ENCODE results near the gene DAB2IP.

The DAB2IP gene

DNA sequence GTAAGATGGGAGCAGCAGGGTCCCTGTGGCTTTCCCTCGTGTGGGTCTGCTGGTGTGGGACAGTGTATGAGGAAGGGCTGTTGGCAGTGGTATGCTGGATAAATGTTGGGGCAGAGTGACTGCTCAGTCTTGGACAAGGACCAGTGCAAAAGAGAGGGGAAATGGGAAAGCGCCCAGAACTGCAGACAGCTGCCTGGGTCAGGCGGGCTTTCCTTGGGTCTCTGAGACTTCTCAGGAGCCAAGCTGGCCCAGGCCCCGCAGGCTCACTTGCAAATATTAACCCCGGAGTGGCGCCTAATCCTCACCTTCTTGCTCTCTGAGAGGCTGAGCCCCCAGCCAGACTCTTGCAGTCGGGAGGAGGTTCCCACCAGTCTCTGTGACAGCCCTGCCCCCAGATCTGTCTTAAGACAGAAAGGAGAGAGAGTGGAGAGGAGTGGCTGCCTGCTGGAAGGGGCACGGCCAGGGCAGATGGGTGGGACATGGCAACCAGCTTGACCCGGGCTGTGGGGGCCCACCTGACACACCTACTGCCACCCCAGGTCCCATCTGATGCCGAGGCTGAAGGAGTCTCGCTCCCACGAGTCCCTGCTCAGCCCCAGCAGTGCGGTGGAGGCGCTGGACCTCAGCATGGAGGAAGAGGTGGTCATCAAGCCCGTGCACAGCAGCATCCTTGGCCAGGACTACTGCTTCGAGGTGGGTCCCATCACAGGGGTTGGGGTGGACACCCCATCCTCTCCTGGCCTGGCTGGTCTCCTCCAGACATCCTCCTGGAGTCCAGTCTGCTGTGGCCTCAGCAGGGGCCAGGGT, 105.2 kb downstream of the DAB2IP start:
- H3K36me3 ChIP-seq (ENCODE audit: low read depth), result peaks cover 16% of the 10 kb centered on the region
- no peak overlapping the region for H3K4me3 ChIP-seq (ENCODE audit: severe bottlenecking)
- H3K4me1 ChIP-seq (ENCODE audit: insufficient read depth, poor library complexity, severe bottlenecking), result peaks cover 12% of the 10 kb centered on the region
- no peak for DNase-seq (ENCODE audit: low spot score)
- TF ChIP-seq, protein P1, sequence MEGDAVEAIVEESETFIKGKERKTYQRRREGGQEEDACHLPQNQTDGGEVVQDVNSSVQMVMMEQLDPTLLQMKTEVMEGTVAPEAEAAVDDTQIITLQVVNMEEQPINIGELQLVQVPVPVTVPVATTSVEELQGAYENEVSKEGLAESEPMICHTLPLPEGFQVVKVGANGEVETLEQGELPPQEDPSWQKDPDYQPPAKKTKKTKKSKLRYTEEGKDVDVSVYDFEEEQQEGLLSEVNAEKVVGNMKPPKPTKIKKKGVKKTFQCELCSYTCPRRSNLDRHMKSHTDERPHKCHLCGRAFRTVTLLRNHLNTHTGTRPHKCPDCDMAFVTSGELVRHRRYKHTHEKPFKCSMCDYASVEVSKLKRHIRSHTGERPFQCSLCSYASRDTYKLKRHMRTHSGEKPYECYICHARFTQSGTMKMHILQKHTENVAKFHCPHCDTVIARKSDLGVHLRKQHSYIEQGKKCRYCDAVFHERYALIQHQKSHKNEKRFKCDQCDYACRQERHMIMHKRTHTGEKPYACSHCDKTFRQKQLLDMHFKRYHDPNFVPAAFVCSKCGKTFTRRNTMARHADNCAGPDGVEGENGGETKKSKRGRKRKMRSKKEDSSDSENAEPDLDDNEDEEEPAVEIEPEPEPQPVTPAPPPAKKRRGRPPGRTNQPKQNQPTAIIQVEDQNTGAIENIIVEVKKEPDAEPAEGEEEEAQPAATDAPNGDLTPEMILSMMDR (IDR thresholded peaks at IDR 0.05; ENCODE audit: poor library complexity, severe bottlenecking), result no peak
- H3K9me3 ChIP-seq (ENCODE audit: severe bottlenecking), result no peaks in the 10 kb centered on the region
- no peaks in the 10 kb centered on the region for H3K27me3 ChIP-seq (ENCODE audit: insufficient read depth, poor library complexity, severe bottlenecking)
- no peak for ATAC-seq (ENCODE audit: low read depth)
- H3K27ac ChIP-seq (ENCODE audit: poor library complexity, severe bottlenecking), result no peak overlapping the region

DNA sequence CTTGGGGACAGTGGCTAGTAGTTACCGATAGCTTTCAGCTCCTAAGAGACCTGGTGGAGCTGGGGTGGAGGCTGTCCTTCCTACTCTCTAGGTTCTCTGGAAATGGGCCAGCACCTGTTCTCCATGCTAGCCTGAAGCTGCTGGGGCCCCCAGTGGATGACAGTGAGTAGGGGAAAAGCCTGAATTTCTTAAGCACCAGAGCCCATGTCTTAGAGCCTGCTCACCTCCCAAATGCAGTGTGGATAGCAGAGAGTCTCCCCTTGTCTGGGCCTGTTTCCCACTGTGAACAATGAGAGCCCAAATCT, 105.8 kb downstream of the DAB2IP start:
- TF ChIP-seq, protein P1 (IDR thresholded peaks at IDR 0.05; ENCODE audit: poor library complexity, severe bottlenecking), result no peak
- no peak overlapping the region for H3K4me3 ChIP-seq (ENCODE audit: severe bottlenecking)
- H3K36me3 ChIP-seq (ENCODE audit: low read depth), result peaks cover 16% of the 10 kb centered on the region
- no peaks in the 10 kb centered on the region for H3K27me3 ChIP-seq (ENCODE audit: insufficient read depth, poor library complexity, severe bottlenecking)
- peaks cover 12% of the 10 kb centered on the region for H3K4me1 ChIP-seq (ENCODE audit: insufficient read depth, poor library complexity, severe bottlenecking)
- DNase-seq (ENCODE audit: low spot score) (no peak), ATAC-seq (ENCODE audit: low read depth) (no peak)
- H3K9me3 ChIP-seq (ENCODE audit: severe bottlenecking), result no peaks in the 10 kb centered on the region
- no peak overlapping the region for H3K27ac ChIP-seq (ENCODE audit: poor library complexity, severe bottlenecking)

DNA sequence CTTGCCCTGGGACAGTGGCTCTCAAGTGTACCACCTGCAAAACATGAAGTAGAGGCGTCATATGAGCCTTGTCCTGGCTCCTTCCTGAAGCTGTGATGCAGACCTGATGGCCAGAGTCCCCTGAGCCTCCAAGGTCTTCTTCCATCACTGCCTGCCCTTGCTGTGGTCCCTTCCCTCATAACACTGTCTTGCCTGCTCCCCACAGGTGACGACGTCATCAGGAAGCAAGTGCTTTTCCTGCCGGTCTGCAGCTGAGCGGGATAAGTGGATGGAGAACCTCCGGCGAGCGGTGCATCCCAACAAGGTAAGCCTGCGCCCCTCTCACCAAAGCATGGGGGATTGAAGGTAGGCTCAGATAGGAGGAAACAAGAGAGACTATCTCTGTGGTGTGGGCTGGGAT, 107.3 kb downstream of the DAB2IP start:
- DNase-seq (ENCODE audit: low spot score) (no peak), ATAC-seq (ENCODE audit: low read depth) (no peak)
- Histone ChIP-seq H3K36me3 (ENCODE audit: low read depth) (peaks cover 20% of the 10 kb centered on the region), H3K4me1 (ENCODE audit: insufficient read depth, poor library complexity, severe bottlenecking) (peaks cover 10% of the 10 kb centered on the region), H3K4me3 (ENCODE audit: severe bottlenecking) (no peak overlapping the region), H3K9me3 (ENCODE audit: severe bottlenecking) (no peaks in the 10 kb centered on the region), H3K27ac (ENCODE audit: poor library complexity, severe bottlenecking) (no peak overlapping the region), H3K27me3 (ENCODE audit: insufficient read depth, poor library complexity, severe bottlenecking) (no peaks in the 10 kb centered on the region)
- TF ChIP-seq, protein P1 (IDR thresholded peaks at IDR 0.05; ENCODE audit: poor library complexity, severe bottlenecking), result no peak

DNA sequence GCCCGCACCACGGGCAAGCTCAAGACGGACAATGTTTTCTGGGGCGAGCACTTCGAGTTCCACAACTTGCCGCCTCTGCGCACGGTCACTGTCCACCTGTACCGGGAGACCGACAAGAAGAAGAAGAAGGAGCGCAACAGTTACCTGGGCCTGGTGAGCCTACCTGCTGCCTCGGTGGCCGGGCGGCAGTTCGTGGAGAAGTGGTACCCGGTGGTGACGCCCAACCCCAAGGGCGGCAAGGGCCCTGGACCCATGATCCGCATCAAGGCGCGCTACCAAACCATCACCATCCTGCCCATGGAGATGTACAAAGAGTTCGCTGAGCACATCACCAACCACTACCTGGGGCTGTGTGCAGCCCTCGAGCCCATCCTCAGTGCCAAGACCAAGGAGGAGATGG, 108.6 kb downstream of the DAB2IP start:
- Histone ChIP-seq H3K27me3 (ENCODE audit: insufficient read depth, poor library complexity, severe bottlenecking) (no peaks in the 10 kb centered on the region), H3K27ac (ENCODE audit: poor library complexity, severe bottlenecking) (no peak overlapping the region), H3K4me3 (ENCODE audit: severe bottlenecking) (no peak overlapping the region), H3K4me1 (ENCODE audit: insufficient read depth, poor library complexity, severe bottlenecking) (peaks cover 6% of the 10 kb centered on the region), H3K36me3 (ENCODE audit: low read depth) (peaks cover 31% of the 10 kb centered on the region), H3K9me3 (ENCODE audit: severe bottlenecking) (no peaks in the 10 kb centered on the region)
- TF ChIP-seq, protein P1 (IDR thresholded peaks at IDR 0.05; ENCODE audit: poor library complexity, severe bottlenecking), result no peak
- DNase-seq (ENCODE audit: low spot score) (no peak), ATAC-seq (ENCODE audit: low read depth) (no peak)

DNA sequence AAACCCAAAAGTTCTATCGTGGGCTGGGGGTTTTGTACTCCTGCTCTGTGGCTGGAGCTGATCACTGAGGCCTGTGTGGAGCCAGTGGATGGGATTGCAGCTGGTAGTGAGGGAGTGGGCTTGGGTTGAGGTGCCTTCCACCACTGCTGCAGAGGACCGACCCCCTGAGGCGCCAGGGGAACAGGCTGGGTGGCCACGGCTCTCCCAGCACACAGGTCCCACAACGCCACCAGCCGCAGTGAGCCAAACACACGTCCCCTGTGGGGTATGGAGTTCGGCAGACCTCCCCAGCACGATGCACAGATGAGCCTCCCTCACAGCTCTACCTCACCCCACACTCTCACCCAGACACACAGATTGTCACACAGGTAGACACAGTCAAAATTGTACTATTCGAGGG, 109.1 kb downstream of the DAB2IP start:
- peaks cover 12% of the 10 kb centered on the region for H3K4me1 ChIP-seq (ENCODE audit: insufficient read depth, poor library complexity, severe bottlenecking)
- no peaks in the 10 kb centered on the region for H3K27me3 ChIP-seq (ENCODE audit: insufficient read depth, poor library complexity, severe bottlenecking)
- DNase-seq (ENCODE audit: low spot score) (no peak), ATAC-seq (ENCODE audit: low read depth) (no peak)
- H3K4me3 ChIP-seq (ENCODE audit: severe bottlenecking), result no peak overlapping the region
- H3K36me3 ChIP-seq (ENCODE audit: low read depth), result peaks cover 36% of the 10 kb centered on the region
- H3K27ac ChIP-seq (ENCODE audit: poor library complexity, severe bottlenecking), result no peak overlapping the region
- TF ChIP-seq, protein P1 (IDR thresholded peaks at IDR 0.05; ENCODE audit: poor library complexity, severe bottlenecking), result no peak
- H3K9me3 ChIP-seq (ENCODE audit: severe bottlenecking), result no peaks in the 10 kb centered on the region
